OCI-LY7 (cell line): Measurements from ENCODE around the gene NRXN2.

ENCODE experiments used
- CTCF ChIP-seq: fragments of 200-600 bp; sonication (generic); conservative IDR thresholded peaks from 2 replicates; pipeline ENCODE4 v1.5.1; 2014; ENCODE audit warnings: mild to moderate bottlenecking, antibody characterized with exemption, low read length, moderate library complexity, mixed read lengths
- EZH2phosphoT487 ChIP-seq: fragments of 200-600 bp; sonication (generic); IDR thresholded peaks from 2 replicates; pipeline ENCODE4 v1.6.1; 2018; ENCODE audit warnings: low read depth, borderline replicate concordance, mild to moderate bottlenecking, mixed run types, antibody characterized with exemption, low read length, moderate library complexity, mixed read lengths

GRCh38 chr11:64610596-64610995, 112.4 kb downstream of the NRXN2 start:
- TF ChIP-seq CTCF (no peak), EZH2phosphoT487 (no peak)
